Sigmoid colon (tissue), 7 donors: ENCODE data around the gene AIG1. TPM values are rescaled to one million over a fixed set of nuclear protein-coding genes. Genes with fewer than 3 reads are reported as not detected.

Experiments
- DNase-seq: peaks from one replicate; pipeline ENCODE4 v3.0.0-alpha.2; 2019
- H3K27ac ChIP-seq, 4 donors: fragments of 200-600 bp; sonication (generic); one replicate each; pipeline ENCODE4 v1.5.1; 2016 to 2019; ENCODE audit warnings: mild to moderate bottlenecking in 1 of 4
- H3K27me3 ChIP-seq, 3 donors: fragments of 200-600 bp; sonication (generic); one replicate each; pipeline ENCODE4 v1.5.1; 2019; ENCODE audit warnings: mild to moderate bottlenecking in 1 of 3
- H3K36me3 ChIP-seq, 4 donors: fragments of 200-600 bp; sonication (generic); one replicate each; pipeline ENCODE4 v1.5.1; 2016 to 2019
- H3K4me1 ChIP-seq, 4 donors: fragments of 200-600 bp; sonication (generic); one replicate each; pipeline ENCODE4 v1.5.1; 2017 to 2019
- H3K4me3 ChIP-seq, 4 donors: fragments of 200-600 bp; sonication (generic); one replicate each; pipeline ENCODE4 v1.5.1; 2017 to 2019; ENCODE audit warnings: mild to moderate bottlenecking in 2 of 4, moderate library complexity in 1 of 4
- H3K9me3 ChIP-seq, 4 donors: fragments of 200-600 bp in 3 of 4; sonication (generic) in 3 of 4; one replicate each; pipeline versions ENCODE4 v1.5.1 to v1.6.1; 2013 to 2019
- EP300 ChIP-seq, 4 donors: sonication (generic); formaldehyde crosslinking; IDR thresholded peaks; one replicate each; pipeline ENCODE4 v1.6.1; 2017; ENCODE audit warnings: antibody characterized with exemption in 4 of 4
- POLR2A ChIP-seq, 2 donors: fragments of 450-650 bp; IDR thresholded peaks; one replicate each; pipeline ENCODE4 v1.6.1; 2016; ENCODE audit warnings: antibody characterized with exemption in 2 of 2, mild to moderate bottlenecking in 2 of 2, moderate library complexity in 2 of 2
- POLR2AphosphoS5 ChIP-seq, 4 donors: sonication (generic); formaldehyde crosslinking; IDR thresholded peaks; one replicate each; pipeline ENCODE4 v1.6.1; 2017; ENCODE audit warnings: antibody characterized with exemption in 4 of 4
- WGBS, 2 donors: extraction: QIAGEN DNeasy Blood & Tissue Kit; methylation state at CpG; one replicate each; pipeline ENCODE4 v1.1.7; 2013; 5-methylcytosine and 5-hydroxymethylcytosine counted together
- intact Hi-C: fragments of 100-400 bp; cut with DNase I; formaldehyde crosslinking; loops from one replicate; pipeline ENCODE4 v1.15.1; 2023
- polyA plus RNA-seq, 3 donors: library from polyadenylated mRNA; stranded (reverse); fragments of 200-250 nt; gene quantifications; one replicate each; pipeline ENCODE4 v1.2.3, GENCODE V29; 2013
- total RNA-seq, 4 donors: library from RNA; depleted of rRNA; stranded (reverse); fragments of >200 nt; gene quantifications; one replicate each; pipeline ENCODE4 v1.1.0, GENCODE V29; 2016
- TF ChIP-seq, protein P1 (sequence below), 4 experiments: fragments of 450-650 bp in 3 of 4; fragments of 200-600 bp in 1 of 4; IDR thresholded peaks; one replicate each; pipeline ENCODE4 v1.5.1; 2016 to 2019; ENCODE audit warnings: antibody characterized with exemption in 4 of 4, mild to moderate bottlenecking in 3 of 4, moderate library complexity in 2 of 4
- donor health status: healthy with polysubstance abuse.
- donor health status: Bipolar disorder and iron deficiency.
- donor health status: healthy.

AIG1 gene
- total and polyA plus RNA-seq, 7 donors, result 10.9 to 30.7 (median 20.6) TPM

DNA sequence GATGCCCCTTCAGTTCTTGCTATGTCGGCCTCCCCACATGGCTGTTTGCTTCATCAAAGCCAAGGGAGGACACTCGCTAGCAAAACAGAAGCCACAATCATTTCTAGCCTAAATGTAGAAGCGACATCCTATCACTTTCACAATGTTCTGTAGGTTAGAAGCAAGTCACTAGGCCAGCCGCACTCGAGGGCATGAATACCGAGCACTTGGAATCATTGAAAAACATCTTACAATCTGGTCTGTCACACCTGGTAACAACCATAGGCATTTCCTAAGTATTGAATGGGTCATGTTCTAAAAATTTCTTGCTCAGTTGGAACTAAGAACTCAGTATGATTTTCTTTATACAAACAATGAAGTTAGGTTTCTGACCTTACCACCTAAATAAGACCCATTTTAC lies 192.3 kb downstream of the AIG1 start:
- WGBS, 2 donors, result 93 to 95% methylated on average over 6 of the region's 6 CpGs
- TF ChIP-seq POLR2A (IDR thresholded peaks at IDR 0.05), result no peak
- no peak for TF ChIP-seq EP300 (IDR thresholded peaks at IDR 0.05)
- TF ChIP-seq, protein P1, sequence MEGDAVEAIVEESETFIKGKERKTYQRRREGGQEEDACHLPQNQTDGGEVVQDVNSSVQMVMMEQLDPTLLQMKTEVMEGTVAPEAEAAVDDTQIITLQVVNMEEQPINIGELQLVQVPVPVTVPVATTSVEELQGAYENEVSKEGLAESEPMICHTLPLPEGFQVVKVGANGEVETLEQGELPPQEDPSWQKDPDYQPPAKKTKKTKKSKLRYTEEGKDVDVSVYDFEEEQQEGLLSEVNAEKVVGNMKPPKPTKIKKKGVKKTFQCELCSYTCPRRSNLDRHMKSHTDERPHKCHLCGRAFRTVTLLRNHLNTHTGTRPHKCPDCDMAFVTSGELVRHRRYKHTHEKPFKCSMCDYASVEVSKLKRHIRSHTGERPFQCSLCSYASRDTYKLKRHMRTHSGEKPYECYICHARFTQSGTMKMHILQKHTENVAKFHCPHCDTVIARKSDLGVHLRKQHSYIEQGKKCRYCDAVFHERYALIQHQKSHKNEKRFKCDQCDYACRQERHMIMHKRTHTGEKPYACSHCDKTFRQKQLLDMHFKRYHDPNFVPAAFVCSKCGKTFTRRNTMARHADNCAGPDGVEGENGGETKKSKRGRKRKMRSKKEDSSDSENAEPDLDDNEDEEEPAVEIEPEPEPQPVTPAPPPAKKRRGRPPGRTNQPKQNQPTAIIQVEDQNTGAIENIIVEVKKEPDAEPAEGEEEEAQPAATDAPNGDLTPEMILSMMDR (IDR thresholded peaks at IDR 0.05), result no peak
- TF ChIP-seq POLR2AphosphoS5 (IDR thresholded peaks at IDR 0.05), result no peak

GRCh38 chr6:143253586-143253985 lies 192.9 kb downstream of the AIG1 start:
- H3K4me3 ChIP-seq, result no peak overlapping the region
- H3K9me3 ChIP-seq, result no peaks in the 10 kb centered on the region
- no peak overlapping the region for H3K27ac ChIP-seq
- no peaks in the 10 kb centered on the region for H3K4me1 ChIP-seq
- H3K36me3 ChIP-seq, result peaks cover 0 to 4% (median 0%) of the 10 kb centered on the region in 4 donors
- no peak for DNase-seq
- TF ChIP-seq POLR2A (IDR thresholded peaks at IDR 0.05), result no peak
- TF ChIP-seq, protein P1 (IDR thresholded peaks at IDR 0.05), result no peak
- no peak for TF ChIP-seq EP300 (IDR thresholded peaks at IDR 0.05)
- no peak for TF ChIP-seq POLR2AphosphoS5 (IDR thresholded peaks at IDR 0.05)
- intact Hi-C loops, result no loop called here
- WGBS, 2 donors, result 68 to 73% methylated on average over 4 of the region's 4 CpGs
- H3K27me3 ChIP-seq, result no peaks in the 10 kb centered on the region

More for the DNA sequence above, 192.3 kb downstream of the AIG1 start:
- no peak overlapping the region for H3K4me3 ChIP-seq
- H3K9me3 ChIP-seq, result no peaks in the 10 kb centered on the region
- H3K27me3 ChIP-seq, result no peaks in the 10 kb centered on the region
- intact Hi-C loops, result no loop called here
- peaks cover 0 to 4% (median 0%) of the 10 kb centered on the region in 4 donors for H3K36me3 ChIP-seq
- H3K27ac ChIP-seq, result no peak overlapping the region
- no peaks in the 10 kb centered on the region for H3K4me1 ChIP-seq
- no peak for DNase-seq

- no peaks in the 10 kb centered on the region for H3K27me3 ChIP-seq
- intact Hi-C loops, result no loop called here
- H3K4me3 ChIP-seq, result no peak overlapping the region
- DNase-seq, result no peak
- peaks cover 0 to 12% (median 6%) of the 10 kb centered on the region in 4 donors for H3K4me1 ChIP-seq
- H3K9me3 ChIP-seq, result peaks cover 0 to 6% (median 0%) of the 10 kb centered on the region in 4 donors
- no peak overlapping the region for H3K27ac ChIP-seq
- H3K36me3 ChIP-seq, result no peaks in the 10 kb centered on the region
- TF ChIP-seq EP300 (IDR thresholded peaks at IDR 0.05) (no peak), POLR2A (IDR thresholded peaks at IDR 0.05) (no peak), POLR2AphosphoS5 (IDR thresholded peaks at IDR 0.05) (no peak)
- TF ChIP-seq, protein P1 (IDR thresholded peaks at IDR 0.05), result no peak
Measured at GRCh38 chr6:143258945-143259344, 198.3 kb downstream of the AIG1 start.

GRCh38 chr6:143260857-143261256 lies 200.2 kb downstream of the AIG1 start:
- H3K9me3 ChIP-seq, result peaks cover 0 to 6% (median 0%) of the 10 kb centered on the region in 4 donors
- no peaks in the 10 kb centered on the region for H3K27me3 ChIP-seq
- no peak for DNase-seq
- peaks cover 0 to 23% (median 6%) of the 10 kb centered on the region in 4 donors for H3K4me1 ChIP-seq
- no peaks in the 10 kb centered on the region for H3K36me3 ChIP-seq
- no peak overlapping the region for H3K4me3 ChIP-seq
- no peak for TF ChIP-seq EP300 (IDR thresholded peaks at IDR 0.05)
- no peak for TF ChIP-seq POLR2A (IDR thresholded peaks at IDR 0.05)
- TF ChIP-seq, protein P1 (IDR thresholded peaks at IDR 0.05), result no peak
- TF ChIP-seq POLR2AphosphoS5 (IDR thresholded peaks at IDR 0.05), result no peak
- no peak overlapping the region for H3K27ac ChIP-seq
- 96% methylated on average over 7 of the region's 7 CpGs for WGBS, 2 donors
- intact Hi-C loops, result no loop called here

GRCh38 chr6:143261899-143262436 lies 201.3 kb downstream of the AIG1 start:
- 87 to 91% methylated on average over 3 of the region's 3 CpGs for WGBS, 2 donors

More at GRCh38 chr6:143261899-143262436, 201.3 kb downstream of the AIG1 start:
- Histone ChIP-seq H3K4me3 (no peak overlapping the region), H3K27ac (no peak overlapping the region), H3K9me3 (peaks cover 0 to 6% (median 0%) of the 10 kb centered on the region in 4 donors), H3K36me3 (no peaks in the 10 kb centered on the region), H3K27me3 (no peaks in the 10 kb centered on the region), H3K4me1 (peaks cover 0 to 23% (median 6%) of the 10 kb centered on the region in 4 donors)
- TF ChIP-seq POLR2A (IDR thresholded peaks at IDR 0.05) (no peak), POLR2AphosphoS5 (IDR thresholded peaks at IDR 0.05) (no peak), EP300 (IDR thresholded peaks at IDR 0.05) (no peak)
- TF ChIP-seq, protein P1 (IDR thresholded peaks at IDR 0.05), result no peak
- no peak for DNase-seq
- intact Hi-C loops, result no loop called here
